Vagina (tissue), 2 donors: Measurements from ENCODE around the gene GRM4. TPM values are rescaled to one million over a fixed set of nuclear protein-coding genes. Genes with fewer than 3 reads are reported as not detected.

Source experiments
- DNase-seq, 2 donors: peaks; one replicate each; pipeline ENCODE4 v3.0.0-alpha.2; 2017; ENCODE audit errors: extremely low spot score in 2 of 2
- H3K27ac ChIP-seq: fragments of 200-600 bp; sonication (generic); one replicate; pipeline ENCODE4 v1.5.1; 2019
- H3K27me3 ChIP-seq: fragments of 200-600 bp; sonication (generic); one replicate; pipeline ENCODE4 v1.5.1; 2019
- H3K36me3 ChIP-seq, 2 donors: fragments of 200-600 bp; sonication (generic); one replicate each; pipeline ENCODE4 v1.5.1; 2017 to 2019
- H3K4me1 ChIP-seq: fragments of 200-600 bp; sonication (generic); one replicate; pipeline ENCODE4 v1.5.1; 2019
- H3K4me3 ChIP-seq, 2 donors: fragments of 200-600 bp; sonication (generic); 1 replicate in 1 of 2; 2 replicates in 1 of 2; pipeline ENCODE4 v1.5.1; 2016 to 2019
- H3K9me3 ChIP-seq: fragments of 200-600 bp; sonication (generic); one replicate; pipeline ENCODE4 v1.5.1; 2019
- CTCF ChIP-seq, 3 experiments: fragments of 450-650 bp in 2 of 3; fragments of 200-600 bp in 1 of 3; sonication (generic) in 1 of 3; IDR thresholded peaks; one replicate each; pipeline ENCODE4 v1.5.1; 2017 to 2019; ENCODE audit warnings: antibody characterized with exemption in 3 of 3, mild to moderate bottlenecking in 2 of 3, moderate library complexity in 2 of 3
- POLR2A ChIP-seq, 2 donors: fragments of 450-650 bp; IDR thresholded peaks; one replicate each; pipeline ENCODE4 v1.6.1; 2017; ENCODE audit warnings: antibody characterized with exemption in 2 of 2, mild to moderate bottlenecking in 2 of 2, moderate library complexity in 2 of 2
- POLR2AphosphoS5 ChIP-seq, 2 donors: sonication (generic); formaldehyde crosslinking; IDR thresholded peaks; one replicate each; pipeline ENCODE4 v1.9.0; 2017; ENCODE audit warnings: antibody characterized with exemption in 2 of 2, mild to moderate bottlenecking in 2 of 2, low read depth in 1 of 2; ENCODE audit not compliant: insufficient read depth in 1 of 2
- intact Hi-C: fragments of 100-400 bp; cut with DNase I; formaldehyde crosslinking; loops from one replicate; pipeline ENCODE4 v1.15.1; 2023
- total RNA-seq: library from RNA; depleted of rRNA; stranded (reverse); fragments of >200 nt; gene quantifications from one replicate; pipeline ENCODE4 v1.2.3, GENCODE V29; 2016

Gene GRM4
- total RNA-seq, 1 donor from 2014 or later, result not detected

DNA sequence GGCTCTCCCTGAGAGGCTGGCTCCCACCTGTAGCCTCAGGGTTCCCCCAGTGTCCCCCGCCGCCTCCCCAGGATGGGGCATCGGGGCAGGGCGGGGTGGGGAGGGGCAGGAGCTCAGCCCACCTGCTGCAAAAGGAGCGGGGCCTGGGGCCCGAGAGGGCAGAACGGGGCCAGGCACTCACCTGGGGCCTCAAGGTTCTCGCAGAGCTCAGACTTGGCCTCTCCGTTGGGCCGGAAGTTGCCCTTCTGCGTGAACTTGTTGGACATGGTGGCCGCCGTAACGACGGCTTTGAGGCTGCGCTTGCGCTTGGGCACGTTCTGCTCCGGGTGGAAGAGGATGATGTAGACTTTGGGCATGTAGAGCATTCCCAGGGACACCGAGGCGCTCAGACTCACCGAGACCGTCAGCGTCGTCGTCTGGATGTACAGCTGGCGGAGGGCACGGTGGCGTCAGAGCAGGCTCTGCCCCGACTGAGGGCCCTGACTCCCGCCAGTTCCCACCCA lies 117.9 kb downstream of the GRM4 start:
- Histone ChIP-seq H3K4me3 (no peak overlapping the region), H3K27me3 (no peaks in the 10 kb centered on the region), H3K4me1 (no peaks in the 10 kb centered on the region), H3K9me3 (no peaks in the 10 kb centered on the region), H3K27ac (no peak overlapping the region), H3K36me3 (no peaks in the 10 kb centered on the region)
- TF ChIP-seq POLR2AphosphoS5 (IDR thresholded peaks at IDR 0.05; ENCODE audit: insufficient read depth in 1 of 2, low read depth in 1 of 2) (no peak), CTCF (IDR thresholded peaks at IDR 0.05) (peak in 1 of 3 experiments; percentile 2), POLR2A (IDR thresholded peaks at IDR 0.05) (no peak)
- no peak for DNase-seq
- intact Hi-C loops, result no loop called here

DNA sequence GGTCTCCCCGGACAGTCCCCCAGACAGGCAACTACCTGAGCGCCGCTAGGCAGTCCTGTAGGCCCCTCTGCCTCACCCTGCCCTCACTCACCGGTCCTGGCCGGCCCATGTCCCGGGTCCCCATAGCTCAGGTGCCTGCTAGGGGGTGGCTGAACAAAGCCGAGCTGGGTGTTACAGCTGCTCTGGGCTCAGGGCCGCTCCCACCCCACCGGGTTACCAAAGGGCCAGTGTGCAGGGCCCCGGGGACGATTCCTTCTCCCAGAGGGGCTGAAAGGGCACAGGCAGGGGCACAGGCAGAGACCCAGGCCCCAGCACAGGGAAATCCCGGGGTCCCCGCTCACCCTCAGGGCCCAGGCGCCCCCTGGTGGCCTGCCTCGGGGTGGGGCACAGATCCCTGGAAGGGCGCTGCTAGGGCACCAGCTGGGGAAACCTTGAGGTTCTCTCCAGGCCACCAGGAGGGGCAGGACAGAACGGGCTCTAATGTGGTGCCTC lies 118.4 kb downstream of the GRM4 start:
- TF ChIP-seq POLR2AphosphoS5 (IDR thresholded peaks at IDR 0.05; ENCODE audit: insufficient read depth in 1 of 2, low read depth in 1 of 2) (peak in 1 of 2 donors; percentile 16), CTCF (IDR thresholded peaks at IDR 0.05) (peak; percentile 65 to 84 (median 83)), POLR2A (IDR thresholded peaks at IDR 0.05) (no peak)
- no peaks in the 10 kb centered on the region for H3K9me3 ChIP-seq
- no peak for DNase-seq
- intact Hi-C loops, result no loop called here
- H3K36me3 ChIP-seq, result no peaks in the 10 kb centered on the region
- H3K4me1 ChIP-seq, result no peaks in the 10 kb centered on the region
- no peak overlapping the region for H3K4me3 ChIP-seq
- no peak overlapping the region for H3K27ac ChIP-seq
- no peaks in the 10 kb centered on the region for H3K27me3 ChIP-seq

DNA sequence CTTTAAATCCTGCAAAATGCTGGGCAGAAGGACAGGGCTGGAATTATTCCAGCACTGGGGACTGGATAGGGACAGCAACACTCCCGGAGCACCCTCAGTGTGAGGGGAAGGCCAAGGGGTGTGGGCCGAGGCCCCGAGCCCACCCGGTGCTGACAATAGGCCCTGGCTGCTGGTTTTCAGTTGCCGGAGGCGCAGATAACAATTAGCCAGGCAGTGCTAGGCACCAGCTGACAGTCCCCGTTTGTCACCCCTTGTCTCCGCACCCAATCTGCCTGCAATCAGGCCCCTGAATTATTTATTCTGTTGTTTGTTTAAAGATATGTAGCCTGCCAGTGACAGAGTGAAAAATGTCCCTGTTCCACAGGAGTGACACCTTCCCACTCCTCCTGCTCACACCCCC lies 120.0 kb downstream of the GRM4 start:
- intact Hi-C loops, result no loop called here
- Histone ChIP-seq H3K9me3 (no peaks in the 10 kb centered on the region), H3K27me3 (no peaks in the 10 kb centered on the region), H3K4me3 (no peak overlapping the region), H3K27ac (no peak overlapping the region), H3K36me3 (no peaks in the 10 kb centered on the region), H3K4me1 (no peaks in the 10 kb centered on the region)
- TF ChIP-seq POLR2AphosphoS5 (IDR thresholded peaks at IDR 0.05; ENCODE audit: insufficient read depth in 1 of 2, low read depth in 1 of 2), result no peak
- no peak for TF ChIP-seq CTCF (IDR thresholded peaks at IDR 0.05)
- TF ChIP-seq POLR2A (IDR thresholded peaks at IDR 0.05), result no peak
- DNase-seq, result no peak

DNA sequence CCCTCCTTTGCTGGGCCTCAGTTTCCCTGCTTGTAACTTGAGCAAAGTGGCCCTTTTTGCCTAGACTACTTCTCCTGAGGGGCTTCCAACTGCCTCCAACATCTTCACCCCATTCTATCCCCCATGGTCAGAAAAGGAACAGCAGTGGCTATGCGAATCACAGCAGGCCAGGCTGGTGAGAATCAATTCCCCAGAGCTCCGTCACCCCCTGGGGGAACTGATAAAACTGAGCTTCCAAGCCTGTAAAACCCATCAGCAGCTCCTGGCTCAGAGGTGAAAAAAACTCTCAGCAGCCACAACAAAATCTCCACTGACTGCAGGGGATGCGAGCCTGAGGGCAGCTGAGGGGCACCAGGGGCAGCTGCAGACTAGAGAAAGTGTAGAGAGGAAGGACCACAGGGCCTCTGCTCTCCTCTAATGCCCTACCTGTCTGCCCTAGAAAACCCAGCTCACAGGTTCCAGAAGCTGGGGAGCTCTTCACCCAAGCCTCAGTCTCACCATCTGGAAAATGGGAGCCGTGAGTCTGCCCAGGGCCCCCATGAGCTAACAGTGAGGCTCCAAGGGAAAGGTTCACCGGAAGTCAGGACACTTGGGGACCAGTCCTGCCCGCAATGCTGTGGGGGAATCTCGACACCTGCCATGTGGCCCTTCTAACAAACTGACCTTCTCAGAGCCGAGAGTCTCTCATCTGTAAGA lies 120.6 kb downstream of the GRM4 start:
- Histone ChIP-seq H3K27ac (no peak overlapping the region), H3K9me3 (no peaks in the 10 kb centered on the region), H3K36me3 (no peaks in the 10 kb centered on the region), H3K27me3 (no peaks in the 10 kb centered on the region), H3K4me3 (no peak overlapping the region), H3K4me1 (no peaks in the 10 kb centered on the region)
- intact Hi-C loops, result no loop called here
- no peak for DNase-seq
- TF ChIP-seq POLR2AphosphoS5 (IDR thresholded peaks at IDR 0.05; ENCODE audit: insufficient read depth in 1 of 2, low read depth in 1 of 2) (no peak), CTCF (IDR thresholded peaks at IDR 0.05) (no peak), POLR2A (IDR thresholded peaks at IDR 0.05) (no peak)

DNA sequence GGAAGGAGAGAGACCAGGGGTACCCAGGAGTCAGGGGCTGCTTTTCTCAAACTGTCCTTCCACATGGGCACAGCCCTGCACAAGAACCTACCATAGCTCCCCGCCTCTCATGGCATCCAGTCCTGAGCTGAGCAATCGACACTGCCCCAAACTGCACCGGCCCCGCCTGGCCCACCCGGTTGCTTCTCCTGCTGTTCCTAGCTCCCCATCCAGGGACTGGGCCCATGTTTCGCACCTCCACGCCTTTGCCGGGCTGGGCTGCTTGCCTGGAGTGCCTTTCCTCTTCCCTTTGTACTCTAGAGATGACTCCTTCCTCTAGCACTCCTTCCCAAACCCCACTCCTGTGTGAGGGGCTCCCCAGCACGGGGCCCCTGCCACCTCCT lies 123.0 kb downstream of the GRM4 start:
- DNase-seq, result no peak
- no peak overlapping the region for H3K4me3 ChIP-seq
- H3K27ac ChIP-seq, result no peak overlapping the region
- H3K4me1 ChIP-seq, result no peaks in the 10 kb centered on the region
- intact Hi-C loops, result no loop called here
- H3K36me3 ChIP-seq, result no peaks in the 10 kb centered on the region
- TF ChIP-seq POLR2AphosphoS5 (IDR thresholded peaks at IDR 0.05; ENCODE audit: insufficient read depth in 1 of 2, low read depth in 1 of 2) (no peak), CTCF (IDR thresholded peaks at IDR 0.05) (no peak), POLR2A (IDR thresholded peaks at IDR 0.05) (no peak)
- no peaks in the 10 kb centered on the region for H3K9me3 ChIP-seq
- H3K27me3 ChIP-seq, result no peaks in the 10 kb centered on the region
